OCI-LY1 (cell line): ENCODE measurements around the gene FFAR1.
"Not testable (repeated sequence)": the region's sequence is repeated elsewhere in the genome, so short reads cannot be mapped to it uniquely, and the experiment has no call there.

Experiments
- H2AFZ ChIP-seq: fragments of 200-600 bp; sonication (generic), shearing (Covaris generic); 2 replicates; pipeline ENCODE4 v1.6.0; 2014; ENCODE audit warnings: antibody characterized with exemption, mild to moderate bottlenecking, low read length
- H3F3A ChIP-seq: fragments of 200-600 bp; sonication (generic), shearing (Covaris generic); 2 replicates; pipeline ENCODE4 v1.6.0; 2014; ENCODE audit warnings: mild to moderate bottlenecking, antibody characterized with exemption, low read length, moderate library complexity; ENCODE audit not compliant: insufficient read depth
- H3K27ac ChIP-seq: fragments of 200-600 bp; sonication (generic); 2 replicates; pipeline ENCODE4 v1.5.1; 2014; ENCODE audit warnings: low read length, mixed run types, mild to moderate bottlenecking, low read depth; ENCODE audit not compliant: poor library complexity, severe bottlenecking
- H3K27me3 ChIP-seq: fragments of 200-600 bp; sonication (generic); 2 replicates; pipeline ENCODE4 v1.6.0; 2014; ENCODE audit warnings: antibody characterized with exemption, mild to moderate bottlenecking, low read length, moderate library complexity; ENCODE audit not compliant: insufficient read depth
- H3K36me3 ChIP-seq: fragments of 200-600 bp; sonication (generic); 2 replicates; pipeline ENCODE4 v1.6.1; 2014; ENCODE audit warnings: mild to moderate bottlenecking, antibody characterized with exemption, low read length, moderate library complexity, mixed read lengths; ENCODE audit not compliant: insufficient read depth
- H3K4me1 ChIP-seq: fragments of 200-600 bp; sonication (generic); 2 replicates; pipeline ENCODE4 v1.5.1; 2014; ENCODE audit warnings: mild to moderate bottlenecking, low read length, moderate library complexity; ENCODE audit not compliant: insufficient read depth, severe bottlenecking
- H3K4me2 ChIP-seq: fragments of 200-600 bp; sonication (generic), shearing (Covaris generic); 2 replicates; pipeline ENCODE4 v1.6.1; 2014; ENCODE audit warnings: low read length
- H3K4me3 ChIP-seq: fragments of 200-600 bp; sonication (generic); 2 replicates; pipeline ENCODE4 v1.5.1; 2014; ENCODE audit warnings: low read length, low read depth, mild to moderate bottlenecking, mixed read lengths; ENCODE audit not compliant: poor library complexity, severe bottlenecking
- H3K79me2 ChIP-seq: fragments of 200-600 bp; shearing (Covaris generic); 2 replicates; pipeline ENCODE4 v1.6.1; 2016; ENCODE audit warnings: mixed run types, low read length, mixed read lengths; ENCODE audit not compliant: insufficient read depth
- H3K9ac ChIP-seq: fragments of 200-600 bp; sonication (generic), shearing (Covaris generic); 2 replicates; pipeline ENCODE4 v1.6.1; 2014; ENCODE audit warnings: mild to moderate bottlenecking, low read length, mixed read lengths
- H3K9me2 ChIP-seq: fragments of 200-600 bp; sonication (generic), shearing (Covaris generic); 2 replicates; pipeline ENCODE4 v1.6.1; 2014; ENCODE audit warnings: low read depth, mild to moderate bottlenecking, low read length, mixed read lengths
- H3K9me3 ChIP-seq: fragments of 200-600 bp; shearing (Covaris generic); 2 replicates; pipeline ENCODE4 v1.6.1; 2014; ENCODE audit warnings: low read length, mixed read lengths
- H4K20me1 ChIP-seq: fragments of 200-600 bp; sonication (generic), shearing (Covaris generic); 2 replicates; pipeline ENCODE4 v1.6.0; 2016; ENCODE audit warnings: mild to moderate bottlenecking, low read length; ENCODE audit not compliant: insufficient read depth
- CTCF ChIP-seq: fragments of 200-600 bp; sonication (generic), shearing (Covaris generic); IDR thresholded peaks from 2 replicates; pipeline ENCODE4 v1.5.1; 2017; ENCODE audit warnings: mild to moderate bottlenecking, antibody characterized with exemption, low read length, moderate library complexity, mixed read lengths
- EZH2 ChIP-seq: fragments of 200-600 bp; sonication (generic), shearing (Covaris generic); IDR thresholded peaks from 2 replicates; pipeline ENCODE4 v1.8.0; 2017; ENCODE audit warnings: borderline replicate concordance, mixed run types, mild to moderate bottlenecking, antibody characterized with exemption, low read length, moderate library complexity, mixed read lengths

Gene FFAR1

DNA sequence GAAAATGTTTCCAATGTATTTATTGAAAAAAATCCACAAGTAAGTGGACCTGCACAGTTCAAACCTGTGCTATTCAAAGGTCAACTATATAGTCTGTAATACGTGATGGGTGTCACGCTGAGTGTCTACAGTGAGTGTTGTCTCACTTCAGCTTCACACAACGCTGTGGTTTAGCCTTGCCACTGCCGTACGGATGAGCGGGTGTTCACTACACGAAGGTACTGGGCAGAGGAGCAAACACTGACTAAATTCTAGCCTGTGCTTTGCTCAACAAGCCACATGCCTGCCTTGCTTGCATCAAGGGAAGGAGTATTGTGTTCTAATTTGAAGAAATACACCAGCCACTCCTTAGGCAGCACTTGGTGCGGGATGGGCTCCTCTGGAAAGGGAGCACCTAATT lies 7.2 kb downstream of the FFAR1 start:
- no peak overlapping the region for H3K4me2 ChIP-seq
- H3K79me2 ChIP-seq: no peaks in the 10 kb centered on the region
- no peaks in the 10 kb centered on the region for H3K9me2 ChIP-seq
- H3F3A ChIP-seq: no peaks in the 10 kb centered on the region
- H4K20me1 ChIP-seq: no peaks in the 10 kb centered on the region
- H3K27me3 ChIP-seq: no peaks in the 10 kb centered on the region
- no peak overlapping the region for H3K4me3 ChIP-seq
- H3K9me3 ChIP-seq: no peaks in the 10 kb centered on the region
- no peaks in the 10 kb centered on the region for H3K36me3 ChIP-seq
- no peak overlapping the region for H2AFZ ChIP-seq
- H3K4me1 ChIP-seq: no peaks in the 10 kb centered on the region
- H3K27ac ChIP-seq: no peak overlapping the region
- TF ChIP-seq EZH2: no peak
- no peak for TF ChIP-seq CTCF
- no peak overlapping the region for H3K9ac ChIP-seq

GRCh38 chr19:35355791-35356460 lies 8.2 kb downstream of the FFAR1 start:
- no peaks in the 10 kb centered on the region for H3K79me2 ChIP-seq
- H2AFZ ChIP-seq: no peak overlapping the region
- H3K9ac ChIP-seq: no peak overlapping the region
- H3K4me3 ChIP-seq: no peak overlapping the region
- no peaks in the 10 kb centered on the region for H3K27me3 ChIP-seq
- H3K4me2 ChIP-seq: no peak overlapping the region
- H3K27ac ChIP-seq: no peak overlapping the region
- H3F3A ChIP-seq: no peaks in the 10 kb centered on the region
- H3K9me3 ChIP-seq: no peaks in the 10 kb centered on the region
- no peaks in the 10 kb centered on the region for H3K4me1 ChIP-seq
- no peaks in the 10 kb centered on the region for H3K36me3 ChIP-seq
- no peak for TF ChIP-seq CTCF
- no peak for TF ChIP-seq EZH2
- no peaks in the 10 kb centered on the region for H4K20me1 ChIP-seq
- H3K9me2 ChIP-seq: no peaks in the 10 kb centered on the region

GRCh38 chr19:35357867-35358573 lies 10.3 kb downstream of the FFAR1 start, which contains the start of gene FFAR3:
TSS of gene FFAR3 (plus strand) at chr19:35358460. CDS start at chr19:35358891, 431 bp downstream.
- no peaks in the 10 kb centered on the region for H3K4me1 ChIP-seq

GRCh38 chr19:35358834-35359233 lies 11.1 kb downstream of the FFAR1 start:
- not testable (repeated sequence) for H3K9ac ChIP-seq, H3K4me2 ChIP-seq, H3K4me3 ChIP-seq, H3K27ac ChIP-seq, H4K20me1 ChIP-seq, H3K27me3 ChIP-seq, H3K9me3 ChIP-seq, H3K79me2 ChIP-seq, H3K4me1 ChIP-seq, H3F3A ChIP-seq, H3K9me2 ChIP-seq, H3K36me3 ChIP-seq, H2AFZ ChIP-seq

More at GRCh38 chr19:35357867-35358573, 10.3 kb downstream of the FFAR1 start, which contains the start of gene FFAR3:
- H3K9ac ChIP-seq: no peak within 1 kb of the TSS
- H3K36me3 ChIP-seq: no peaks in the 10 kb centered on the region
- H3K9me2 ChIP-seq: no peaks in the 10 kb centered on the region
- H4K20me1 ChIP-seq: no peaks in the 10 kb centered on the region
- H2AFZ ChIP-seq: no peak within 1 kb of the TSS
- H3K4me2 ChIP-seq: no peak within 1 kb of the TSS
- no peaks in the 10 kb centered on the region for H3K27me3 ChIP-seq
- no peak for TF ChIP-seq CTCF
- TF ChIP-seq EZH2: no peak
- no peaks in the 10 kb centered on the region for H3K79me2 ChIP-seq
- no peak within 1 kb of the TSS for H3K27ac ChIP-seq
- H3K9me3 ChIP-seq: no peaks in the 10 kb centered on the region
- no peaks in the 10 kb centered on the region for H3F3A ChIP-seq
- H3K4me3 ChIP-seq: no peak within 1 kb of the TSS

DNA sequence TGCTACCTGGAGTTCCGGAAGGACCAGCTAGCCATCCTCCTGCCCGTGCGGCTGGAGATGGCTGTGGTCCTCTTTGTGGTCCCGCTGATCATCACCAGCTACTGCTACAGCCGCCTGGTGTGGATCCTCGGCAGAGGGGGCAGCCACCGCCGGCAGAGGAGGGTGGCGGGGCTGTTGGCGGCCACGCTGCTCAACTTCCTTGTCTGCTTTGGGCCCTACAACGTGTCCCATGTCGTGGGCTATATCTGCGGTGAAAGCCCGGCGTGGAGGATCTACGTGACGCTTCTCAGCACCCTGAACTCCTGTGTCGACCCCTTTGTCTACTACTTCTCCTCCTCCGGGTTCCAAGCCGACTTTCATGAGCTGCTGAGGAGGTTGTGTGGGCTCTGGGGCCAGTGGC lies 11.7 kb downstream of the FFAR1 start:
- not testable (repeated sequence) for H3K79me2 ChIP-seq, H3K4me2 ChIP-seq, H4K20me1 ChIP-seq, H3K36me3 ChIP-seq, H3K4me1 ChIP-seq, H3K9me3 ChIP-seq, H3F3A ChIP-seq, H3K9me2 ChIP-seq, H3K27me3 ChIP-seq, H2AFZ ChIP-seq, H3K4me3 ChIP-seq, H3K9ac ChIP-seq, H3K27ac ChIP-seq
